Iris pigment epithelial cell (primary cell): ENCODE measurements around the gene COL4A1.

Experiments
- DNase-seq: peaks from one replicate; pipeline ENCODE4 v3.0.0-alpha.2; 2011; ENCODE audit warnings: low read depth

Gene COL4A1

DNA sequence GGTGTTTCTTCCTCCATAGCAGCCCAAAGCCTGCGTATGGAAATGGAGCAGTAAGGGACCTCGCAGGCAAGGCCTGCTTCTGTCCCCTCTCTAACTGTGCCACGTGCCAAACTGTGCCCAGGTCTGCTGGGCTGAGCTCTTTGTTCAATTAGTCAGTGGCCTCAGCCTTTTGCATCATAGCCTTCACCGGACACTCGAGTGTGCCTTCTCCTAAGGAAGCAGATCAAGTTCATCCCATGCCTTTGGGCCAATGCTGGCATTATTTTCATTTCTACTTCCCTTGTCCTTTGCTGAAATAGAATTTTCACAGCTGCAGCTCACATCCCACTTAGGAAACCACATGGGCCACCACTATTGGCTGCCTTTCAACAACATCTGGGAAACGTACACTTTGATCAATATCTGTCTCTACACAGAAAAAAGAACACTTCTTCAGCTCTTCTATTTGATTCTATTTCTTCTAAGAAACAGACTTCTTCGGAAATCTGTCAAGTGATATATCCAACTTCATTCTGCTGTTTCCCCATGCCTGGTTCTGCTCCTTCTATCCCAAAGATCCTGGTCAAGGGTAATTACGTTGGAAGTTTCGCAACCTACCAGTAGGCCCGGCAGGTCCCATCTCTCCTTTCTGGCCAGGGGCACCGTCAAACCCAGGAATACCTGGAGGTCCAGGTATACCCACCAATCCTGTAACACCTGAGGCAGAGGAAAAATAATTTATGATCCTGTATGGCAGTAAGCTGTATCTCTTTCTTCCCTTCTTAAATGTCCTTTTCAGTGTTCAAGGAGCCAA lies 143.9 kb downstream of the COL4A1 start:
- no peak for DNase-seq

DNA sequence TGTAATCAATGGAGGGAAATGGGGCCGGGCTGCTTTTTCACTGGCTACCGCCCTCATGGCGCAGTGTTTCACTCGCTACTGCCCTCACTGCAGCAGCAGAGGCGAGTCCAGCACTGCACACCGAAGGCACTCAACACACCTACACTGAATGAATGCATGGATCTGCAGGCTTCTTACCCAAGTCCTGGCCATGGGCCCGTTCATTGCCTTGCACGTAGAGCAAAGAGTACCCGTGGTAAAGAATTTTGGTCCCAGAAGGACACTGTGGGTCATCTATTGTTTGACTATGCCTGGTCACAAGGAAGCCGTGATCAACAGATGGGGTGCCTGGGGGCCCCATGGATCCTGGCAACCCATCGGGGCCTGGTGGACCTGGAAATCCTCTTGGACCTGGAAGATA lies 144.9 kb downstream of the COL4A1 start:
- DNase-seq = no peak

DNA sequence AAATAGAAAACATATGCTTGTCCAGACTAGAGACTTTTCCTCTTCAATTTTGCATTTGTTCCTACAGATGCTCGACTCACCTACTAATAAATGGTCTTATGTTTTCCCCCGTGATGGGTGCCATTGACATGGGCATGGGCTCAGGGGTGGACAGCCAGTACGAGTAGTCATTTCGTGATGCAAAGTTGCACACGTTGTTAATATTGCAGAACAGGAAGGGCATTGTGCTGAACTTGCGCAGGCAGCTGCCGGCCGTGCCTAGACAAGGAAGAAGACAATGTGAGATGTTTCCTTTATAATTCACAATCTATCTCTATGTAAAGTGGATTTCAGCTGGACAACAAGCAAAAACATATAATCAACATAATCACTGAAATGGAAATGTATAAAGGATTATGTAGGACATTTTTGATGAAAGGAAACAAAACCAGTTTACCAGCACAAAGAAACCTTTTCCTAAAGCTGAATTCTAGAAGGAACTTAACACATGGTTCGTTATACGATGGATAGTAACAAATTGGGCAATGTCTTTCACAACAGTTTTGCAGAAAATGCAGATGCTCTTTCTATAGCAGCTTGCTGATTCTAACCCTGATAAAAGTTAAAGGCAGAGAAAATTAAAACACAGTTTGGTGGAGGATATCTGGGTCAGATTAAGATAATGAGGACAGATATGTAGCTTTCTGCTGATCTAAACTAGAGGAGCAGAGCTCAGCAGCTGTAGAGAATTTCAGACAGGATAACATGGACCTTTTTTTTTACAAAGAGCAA lies 145.7 kb downstream of the COL4A1 start:
- DNase-seq = no peak

DNA sequence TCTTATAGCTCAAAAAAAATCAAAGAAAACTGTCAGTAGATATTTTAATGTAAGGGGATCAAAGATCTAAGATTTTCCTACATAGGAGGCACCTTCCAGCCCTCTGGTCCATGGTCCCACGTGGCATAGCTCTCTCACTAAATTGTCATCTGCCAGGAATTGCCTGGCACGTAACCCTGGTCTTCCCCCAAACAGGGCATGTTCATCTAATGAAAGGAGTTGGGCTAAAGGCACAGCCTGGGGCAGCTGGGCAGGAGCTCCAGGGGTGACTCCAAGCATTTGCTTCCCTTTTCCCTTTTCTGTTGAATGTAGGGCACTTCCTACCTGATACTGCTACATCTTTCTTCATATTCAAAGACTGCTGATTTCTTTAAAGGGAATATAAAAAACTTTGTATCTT lies 148.7 kb downstream of the COL4A1 start:
- DNase-seq = no peak

DNA sequence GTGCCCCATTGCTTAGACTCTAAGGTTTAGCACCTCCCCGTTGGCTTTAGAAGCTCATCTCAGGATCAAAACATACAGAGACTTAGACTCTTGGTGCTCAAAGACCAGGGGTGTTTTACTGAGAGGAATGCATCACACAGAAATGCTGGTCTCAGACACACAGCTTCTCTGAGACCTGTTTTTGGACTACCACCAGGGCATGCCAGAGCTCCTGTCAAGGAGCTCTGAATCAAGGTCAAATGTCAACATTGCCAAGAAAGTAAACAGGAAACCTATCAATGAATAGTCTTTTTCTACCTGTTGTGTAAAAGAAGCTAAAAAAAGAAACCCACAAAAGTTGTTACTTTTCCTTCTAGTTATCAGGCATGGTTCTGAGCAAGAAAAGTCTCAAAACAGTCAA lies 149.2 kb downstream of the COL4A1 start:
- DNase-seq = no peak

DNA sequence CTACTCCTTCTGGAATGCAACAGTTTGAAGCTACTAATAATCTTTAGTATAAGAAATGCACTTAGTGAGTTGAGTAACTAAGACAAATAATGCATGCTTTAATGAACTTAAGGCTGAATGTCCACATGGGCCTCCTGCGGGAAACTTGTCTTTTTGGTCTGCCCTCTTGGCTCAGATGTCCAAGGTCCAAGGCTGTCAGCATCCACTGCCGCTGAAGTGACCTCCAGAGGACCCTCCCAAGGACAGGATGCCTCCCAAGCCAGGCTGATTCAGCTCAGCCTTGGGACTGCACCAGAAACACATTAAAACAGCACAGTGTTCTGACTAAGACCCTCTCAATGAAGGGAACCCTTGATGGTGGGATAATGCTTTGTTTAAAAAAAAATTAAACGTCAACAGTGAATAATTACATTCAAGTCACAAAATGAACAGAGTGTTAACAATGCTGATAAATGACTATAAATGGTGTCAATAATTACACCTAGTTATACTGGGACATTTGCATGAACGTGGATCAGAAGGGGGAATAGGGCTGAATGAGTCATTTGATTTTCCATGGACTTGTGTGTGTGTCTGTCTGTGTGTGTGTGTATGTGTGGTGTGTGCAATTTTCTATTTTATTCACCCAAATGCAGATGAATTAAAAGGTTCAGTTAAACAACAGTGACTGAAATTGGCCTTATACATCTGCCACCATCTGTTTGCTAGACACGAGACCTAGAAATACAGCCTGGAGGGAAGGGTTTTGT lies 150.5 kb downstream of the COL4A1 start:
- DNase-seq = peak; percentile 16

DNA sequence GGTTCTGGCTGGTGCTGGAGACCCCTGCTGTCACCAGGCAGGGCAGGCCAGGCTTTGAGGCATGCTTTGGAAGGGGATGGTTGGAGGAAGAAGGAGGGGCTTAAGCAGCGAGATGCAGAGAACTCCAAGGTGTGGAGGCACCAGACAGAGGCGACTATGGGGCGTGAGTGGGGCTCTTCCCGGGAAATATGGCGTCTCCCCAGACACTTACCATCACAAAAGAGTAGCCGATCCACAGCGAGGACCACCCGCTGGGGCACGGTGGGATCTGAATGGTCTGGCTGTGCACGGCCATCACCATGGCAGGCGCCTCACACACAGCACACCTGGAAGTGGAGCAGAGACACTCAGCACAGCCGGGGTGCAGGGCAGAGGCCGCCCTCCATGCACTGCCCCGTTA lies 151.9 kb downstream of the COL4A1 start:
- DNase-seq = no peak

DNA sequence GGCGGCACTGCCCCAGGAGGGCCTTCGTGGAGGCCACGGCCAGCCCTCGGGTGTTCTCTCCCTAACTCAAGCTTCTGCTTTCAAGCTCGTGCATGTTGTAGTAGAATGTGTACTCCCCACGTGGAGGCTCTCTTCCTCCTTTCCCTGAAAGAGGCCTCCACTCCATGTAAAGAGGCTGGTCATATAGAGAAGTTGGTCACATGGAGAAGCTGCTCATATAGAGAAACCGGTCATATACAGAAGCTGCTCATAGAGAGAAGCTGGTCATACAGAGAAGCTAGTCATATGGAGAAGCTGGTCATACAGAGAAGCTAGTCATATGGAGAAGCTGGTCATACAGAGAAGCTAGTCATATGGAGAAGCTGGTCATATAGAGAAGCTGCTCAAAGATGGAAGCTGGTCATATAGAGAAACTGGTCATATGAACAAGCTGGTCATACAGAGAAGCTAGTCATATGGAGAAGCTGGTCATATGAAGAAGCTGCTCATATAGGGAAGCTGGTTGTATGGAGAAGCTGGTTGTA lies 152.5 kb downstream of the COL4A1 start:
- no peak for DNase-seq

DNA sequence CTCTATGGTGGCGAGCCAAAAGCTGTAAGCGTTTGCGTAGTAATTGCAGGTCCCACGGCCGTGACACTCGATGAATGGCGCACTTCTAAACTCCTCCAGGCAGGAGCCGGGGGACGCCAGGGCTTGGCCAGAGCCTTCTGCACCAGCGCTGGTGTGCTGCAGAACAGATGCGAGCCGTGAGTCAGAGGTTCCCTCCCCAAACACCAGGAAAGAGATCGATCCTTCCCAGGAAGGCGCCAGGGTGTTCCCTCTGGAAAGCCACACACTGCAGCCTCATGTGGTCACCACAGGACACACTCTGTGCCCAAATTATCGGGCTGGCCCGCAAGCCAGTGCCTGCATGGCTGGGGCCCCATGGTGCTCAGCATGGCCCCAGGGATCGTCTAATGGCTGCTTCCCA lies 154.6 kb downstream of the COL4A1 start:
- DNase-seq = no peak

DNA sequence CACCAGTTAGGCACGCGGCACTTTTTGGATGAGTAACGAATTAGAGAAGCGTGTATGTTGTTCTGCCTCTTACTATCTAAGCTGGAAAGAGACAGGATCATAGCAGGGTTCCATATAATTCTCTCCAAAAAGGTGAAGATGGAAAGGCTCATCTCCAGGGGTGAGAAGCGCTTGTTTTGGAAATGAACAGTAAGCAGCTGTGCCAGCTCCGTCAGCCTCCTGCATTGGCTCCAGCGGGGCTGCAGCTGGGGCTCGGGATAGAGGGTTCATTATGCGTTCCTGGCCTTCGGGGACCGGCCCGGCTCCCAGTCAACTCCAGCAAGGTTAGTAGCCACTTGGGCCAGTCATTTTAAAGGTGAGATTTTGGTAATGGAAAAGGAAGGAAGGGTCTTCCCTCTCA lies 155.5 kb downstream of the COL4A1 start:
- no peak for DNase-seq

DNA sequence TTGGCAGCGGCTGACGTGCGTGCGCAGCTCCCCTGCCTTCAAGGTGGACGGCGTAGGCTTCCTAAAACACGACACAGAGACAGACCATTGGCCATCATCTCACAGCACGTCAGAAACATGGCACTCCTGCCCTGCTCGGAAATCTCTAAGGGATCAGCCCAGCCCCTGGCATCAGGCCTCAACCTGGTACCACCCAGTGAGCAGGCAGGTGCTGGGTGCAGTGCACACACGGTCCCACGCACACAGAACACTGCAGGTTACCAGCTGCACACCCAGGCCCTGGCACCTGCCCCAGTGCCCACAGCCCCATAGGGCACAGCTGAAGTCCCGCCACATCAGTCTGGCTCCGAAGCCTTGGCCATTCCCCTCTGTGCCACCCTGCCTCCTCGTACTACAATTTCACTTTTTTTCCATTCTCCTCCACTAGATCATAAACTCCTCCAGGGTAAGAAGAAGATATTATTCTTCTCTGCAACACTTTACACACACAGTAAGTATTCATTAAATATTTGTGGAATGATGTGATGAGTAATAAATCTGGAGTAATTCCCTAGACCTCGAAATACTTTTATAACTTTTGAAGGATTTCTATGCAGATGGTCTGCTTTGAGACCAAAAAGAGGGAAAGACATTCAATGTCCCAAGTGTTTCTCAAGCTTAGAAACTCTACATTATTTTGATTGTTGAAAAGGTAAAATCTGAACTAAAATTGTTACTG lies 156.4 kb downstream of the COL4A1 start:
- DNase-seq = peak; percentile 36

DNA sequence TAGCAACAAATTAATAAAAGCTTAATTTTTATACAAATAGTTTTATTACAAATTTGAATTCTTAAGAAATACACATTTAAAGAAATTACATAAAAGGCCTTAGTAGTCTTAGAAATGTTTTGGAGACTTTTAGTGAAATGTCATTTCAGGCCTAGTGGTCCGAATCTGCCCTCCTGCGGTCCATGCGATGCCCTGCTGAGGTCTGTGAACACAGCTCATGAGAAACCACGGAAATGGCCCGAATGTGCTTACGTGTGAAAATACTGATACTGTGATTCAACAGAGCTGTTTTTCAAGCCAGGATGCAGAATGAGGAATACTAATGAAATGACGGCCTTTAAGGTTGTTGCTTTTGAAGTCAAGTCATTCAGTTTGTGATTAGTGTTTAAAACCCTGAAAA lies 157.9 kb downstream of the COL4A1 start:
- no peak for DNase-seq

DNA sequence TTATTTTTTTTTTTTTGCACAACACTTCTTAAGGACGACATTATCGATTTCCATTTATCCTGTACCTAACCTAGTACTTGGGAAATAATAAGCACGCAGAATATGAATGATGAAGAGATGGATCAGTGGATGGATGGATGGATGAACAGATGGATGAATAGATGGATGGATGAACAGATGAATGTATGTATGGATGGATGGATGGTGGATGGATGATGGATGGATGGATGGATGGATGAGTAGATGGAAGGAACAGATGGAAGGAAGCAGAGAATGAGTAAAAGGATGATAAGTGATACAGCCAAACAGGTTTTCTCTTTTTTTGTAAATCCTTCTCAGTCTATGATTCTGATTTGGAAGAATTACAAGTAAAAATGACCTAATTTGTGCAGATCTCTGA lies 166.9 kb downstream of the COL4A1 start:
- DNase-seq = no peak

DNA sequence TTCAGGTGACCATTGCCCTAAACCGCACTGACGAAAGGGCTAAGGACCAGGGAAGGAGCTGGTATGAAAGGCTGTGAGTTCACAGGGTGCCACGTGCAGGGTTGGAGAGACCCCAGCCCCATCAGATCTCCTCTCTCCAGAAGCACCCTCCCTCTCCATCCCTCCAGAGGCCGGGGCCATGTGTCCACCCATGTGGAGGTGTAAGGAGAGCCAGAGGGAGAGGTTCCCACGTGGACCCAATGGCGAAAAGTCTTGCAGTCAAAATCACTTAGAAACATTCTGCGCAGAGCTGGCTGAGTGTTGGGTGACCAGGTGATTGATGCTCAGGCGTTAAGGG lies 168.3 kb downstream of the COL4A1 start:
- DNase-seq = no peak

DNA sequence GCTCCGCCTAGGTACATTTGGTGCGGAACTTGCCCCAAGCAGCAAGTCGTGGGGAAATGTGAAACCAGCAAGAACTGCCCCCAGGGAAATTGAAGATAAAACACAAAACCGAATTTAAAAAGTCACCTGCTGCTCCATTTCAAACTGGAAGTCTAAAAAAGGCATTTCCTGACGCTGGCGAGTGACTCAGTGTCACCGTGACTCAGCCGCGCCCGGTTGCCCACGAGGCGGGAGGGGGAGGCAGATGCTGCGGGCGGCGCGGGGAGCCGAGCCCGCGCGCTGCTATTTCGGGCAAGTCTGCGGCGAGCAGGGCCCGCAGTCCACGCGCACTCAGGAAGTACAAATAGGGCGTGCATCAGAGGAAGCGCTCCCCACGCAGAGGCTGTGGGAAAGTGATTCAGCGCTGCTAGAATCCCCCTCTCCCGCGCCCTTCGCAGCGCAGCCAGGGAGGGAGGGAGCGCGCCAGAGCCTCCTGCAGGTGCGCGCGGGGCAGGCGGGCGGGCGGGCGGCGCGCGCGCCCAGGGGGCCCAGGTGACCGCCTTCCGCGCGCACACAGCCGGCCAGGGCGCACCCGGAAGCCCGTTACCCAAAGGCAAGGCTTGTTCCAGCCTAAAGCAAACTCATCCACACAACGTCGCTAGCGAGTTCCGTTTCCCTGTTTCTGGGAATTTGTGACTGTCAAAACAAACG lies 168.8 kb downstream of the COL4A1 start:
- DNase-seq = peak; percentile 78

DNA sequence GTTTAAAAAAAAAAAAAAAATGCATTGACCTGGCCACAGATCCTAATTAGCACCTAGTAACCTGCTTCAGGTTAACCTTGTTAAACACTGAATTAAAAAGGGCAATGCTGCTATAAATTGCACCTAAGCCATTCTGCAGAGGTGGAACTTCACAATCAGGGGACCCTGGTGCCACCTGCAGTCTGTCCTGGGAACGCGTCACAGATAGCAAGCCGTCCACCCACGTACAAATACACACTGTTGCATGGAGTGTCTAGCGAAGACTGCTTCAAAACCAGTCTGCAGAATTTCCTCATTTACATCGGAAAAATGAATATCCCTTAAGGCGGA lies 169.3 kb downstream of the COL4A1 start:
- DNase-seq = no peak

DNA sequence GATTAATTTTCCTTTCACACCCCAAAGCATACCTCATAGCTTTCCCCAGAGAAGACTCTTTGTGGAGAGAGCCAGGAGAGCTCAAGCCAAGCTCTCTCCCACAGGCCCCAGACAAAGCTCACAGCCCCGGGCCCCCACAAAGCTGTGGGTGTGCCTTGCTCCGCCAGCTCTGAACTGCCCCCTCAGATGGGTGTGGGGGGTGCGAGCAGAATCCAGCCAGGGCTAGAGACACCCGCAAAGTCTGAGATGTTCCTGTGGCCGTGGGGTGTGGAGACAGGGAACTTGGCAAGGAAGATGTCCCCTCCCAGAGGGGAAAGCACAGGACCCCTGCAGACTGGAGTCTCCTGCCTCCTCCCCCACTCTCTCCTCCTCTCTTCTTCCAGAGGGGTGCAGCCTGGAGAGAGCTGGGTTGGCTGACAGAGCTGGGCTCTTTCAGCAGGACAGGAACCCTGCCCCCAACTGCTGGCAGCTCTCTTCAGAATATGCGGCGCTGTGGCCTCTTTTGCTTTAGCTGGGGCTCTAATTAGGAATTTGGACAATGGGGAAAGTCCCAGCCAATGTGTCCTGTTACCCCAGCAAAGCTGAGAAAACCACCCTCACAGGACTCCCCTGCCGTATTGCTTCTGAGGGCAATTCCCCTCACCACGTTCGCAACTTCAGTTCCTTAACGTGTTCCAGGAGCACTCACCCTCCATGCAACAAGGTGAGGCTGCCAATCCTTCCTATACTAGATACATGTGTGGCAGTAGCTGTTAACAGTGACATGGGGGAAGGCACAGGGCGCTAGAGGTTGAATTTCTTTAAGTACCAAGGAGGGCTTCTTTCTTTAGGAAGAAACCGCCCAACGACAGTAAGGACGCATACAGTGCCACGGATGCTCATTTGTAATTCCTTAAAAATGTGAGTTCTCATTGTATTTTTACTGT lies 170.0 kb downstream of the COL4A1 start:
- no peak for DNase-seq

DNA sequence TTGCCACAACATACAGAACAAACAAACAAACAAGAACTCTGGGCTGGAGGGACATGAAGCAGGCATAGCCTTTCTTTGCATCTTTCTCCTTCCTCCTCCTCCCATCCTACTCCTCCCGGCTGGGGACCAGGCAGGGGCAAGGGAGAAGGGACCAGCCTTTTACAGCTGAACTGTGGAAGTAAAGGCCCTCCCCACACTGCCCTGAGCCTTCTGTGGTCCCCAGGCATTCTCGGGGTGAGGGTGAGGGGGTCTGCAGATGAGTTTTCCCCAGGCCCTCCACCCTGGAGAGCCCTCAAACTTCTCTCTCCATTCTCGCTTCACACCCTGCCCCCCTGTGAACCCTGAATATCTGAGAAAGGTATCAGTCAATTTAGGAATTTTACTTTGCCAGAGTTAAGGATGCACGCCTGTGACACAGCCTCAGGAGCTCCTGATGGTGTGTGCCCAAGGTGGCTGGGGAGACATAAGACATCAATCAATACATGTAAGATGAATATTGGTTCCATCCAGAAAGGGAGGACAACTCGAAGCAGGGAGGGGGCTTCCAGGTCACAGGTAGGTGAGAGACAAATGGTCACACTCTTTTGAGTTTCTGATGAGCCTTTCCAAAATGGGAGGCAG lies 170.9 kb downstream of the COL4A1 start:
- DNase-seq = no peak

DNA sequence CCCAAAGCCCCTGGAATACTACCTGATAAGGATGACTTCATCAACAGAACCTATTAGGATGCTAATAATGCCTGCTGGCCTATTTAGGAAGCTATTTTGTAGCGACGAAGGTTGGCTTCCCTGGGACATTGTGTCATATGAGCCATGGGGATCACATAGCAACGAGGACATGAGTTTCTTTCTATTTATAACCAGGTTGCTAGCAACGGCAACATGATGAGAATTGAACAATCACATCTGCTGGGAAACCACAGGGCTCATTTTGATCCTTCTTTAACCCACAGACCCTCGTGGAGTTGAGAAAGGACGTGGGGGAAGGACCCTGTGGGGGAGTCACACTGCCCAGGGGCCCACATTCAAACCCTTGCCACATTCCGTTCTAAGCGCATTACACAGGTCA lies 172.2 kb downstream of the COL4A1 start:
- DNase-seq = no peak
